Esophagus muscularis mucosa (tissue), 4 donors: Measurements from ENCODE around the gene NAV3. TPM values are rescaled to one million over a fixed set of nuclear protein-coding genes. Genes with fewer than 3 reads are reported as not detected.

Experiments
- DNase-seq: peaks from one replicate; pipeline ENCODE4 v3.0.0-alpha.2; 2017; ENCODE audit errors: extremely low spot score
- H3K27ac ChIP-seq, 4 donors: fragments of 200-600 bp; sonication (generic); replicated peaks in 1 of 4; 1 replicate in 3 of 4; 2 replicates in 1 of 4; pipeline ENCODE4 v1.5.1; 2016 to 2019; ENCODE audit warnings: mild to moderate bottlenecking in 1 of 4
- H3K27me3 ChIP-seq, 4 donors: fragments of 200-600 bp; sonication (generic); one replicate each; pipeline versions ENCODE4 v1.5.1 to v1.6.0; 2016 to 2019
- H3K36me3 ChIP-seq, 4 donors: fragments of 200-600 bp; sonication (generic); one replicate each; pipeline ENCODE4 v1.5.1; 2016 to 2019
- H3K4me1 ChIP-seq, 4 donors: fragments of 200-600 bp; sonication (generic); one replicate each; pipeline ENCODE4 v1.5.1; 2016 to 2019
- H3K4me3 ChIP-seq, 4 donors: fragments of 200-600 bp; sonication (generic); 1 replicate in 2 of 4; 2 replicates in 2 of 4; pipeline ENCODE4 v1.5.1; 2016 to 2019; ENCODE audit warnings: mild to moderate bottlenecking in 4 of 4, moderate library complexity in 1 of 4
- H3K9me3 ChIP-seq, 4 donors: fragments of 200-600 bp; sonication (generic); 1 replicate in 3 of 4; 2 replicates in 1 of 4; pipeline ENCODE4 v1.5.1; 2016 to 2019
- EP300 ChIP-seq: sonication (generic); formaldehyde crosslinking; IDR thresholded peaks from one replicate; pipeline ENCODE4 v1.6.1; 2017; ENCODE audit warnings: antibody characterized with exemption
- POLR2A ChIP-seq: fragments of 450-650 bp; IDR thresholded peaks from one replicate; pipeline ENCODE4 v1.6.1; 2017; ENCODE audit warnings: antibody characterized with exemption, moderate library complexity, mild to moderate bottlenecking, low read depth
- POLR2AphosphoS5 ChIP-seq, 2 donors: sonication (generic); formaldehyde crosslinking; IDR thresholded peaks; one replicate each; pipeline ENCODE4 v1.6.1; 2017; ENCODE audit warnings: antibody characterized with exemption in 2 of 2
- WGBS: methylation state at CpG from one replicate; pipeline ENCODE4 v1.1.5; 2018; 5-methylcytosine and 5-hydroxymethylcytosine counted together
- intact Hi-C: fragments of 100-400 bp; cut with DNase I; formaldehyde crosslinking; loops from one replicate; pipeline ENCODE4 v1.15.1; 2023
- total RNA-seq, 4 donors: library from RNA; depleted of rRNA; stranded (reverse); fragments of >200 nt; gene quantifications; one replicate each; pipeline versions ENCODE4 v1.1.0 to v1.2.1, GENCODE V29; 2016
- TF ChIP-seq, protein P1 (sequence below), 3 experiments: fragments of 200-600 bp in 2 of 3; fragments of 450-650 bp in 1 of 3; sonication (generic) in 2 of 3; IDR thresholded peaks; one replicate each; pipeline ENCODE4 v1.5.1; 2017 to 2019; ENCODE audit warnings: antibody characterized with exemption in 3 of 3, mild to moderate bottlenecking in 2 of 3, moderate library complexity in 1 of 3

Gene NAV3
- total RNA-seq, 4 donors from 2014 or later = 4.3 to 9.6 (median 5.4) TPM

DNA sequence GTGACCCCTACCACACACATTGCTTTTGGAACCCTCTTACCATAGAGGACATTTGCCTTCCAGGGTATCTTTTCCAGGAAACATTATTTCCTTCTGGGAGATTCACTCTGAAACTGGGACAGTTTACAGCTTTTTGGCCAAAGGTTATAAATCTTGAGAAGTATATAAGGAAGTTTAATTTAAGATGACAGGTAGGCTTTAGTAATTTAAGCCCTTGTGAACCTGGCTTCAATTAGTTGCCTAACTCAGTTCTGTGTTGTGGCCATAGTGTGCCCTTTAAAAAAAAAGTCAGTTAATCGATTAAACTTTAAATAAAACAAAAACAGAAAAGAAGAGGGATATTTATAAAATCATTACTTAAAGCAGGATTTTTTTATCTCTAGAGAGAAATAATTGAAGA lies 142.9 kb downstream of the NAV3 start:
- H3K4me1 ChIP-seq = no peaks in the 10 kb centered on the region
- DNase-seq = no peak
- no peaks in the 10 kb centered on the region for H3K27me3 ChIP-seq
- no peaks in the 10 kb centered on the region for H3K9me3 ChIP-seq
- intact Hi-C loops = no loop called here
- WGBS = 47% methylated on average over 1 of the region's 1 CpG
- no peak overlapping the region for H3K4me3 ChIP-seq
- no peak for TF ChIP-seq POLR2AphosphoS5 (IDR thresholded peaks at IDR 0.05)
- TF ChIP-seq, protein P1, sequence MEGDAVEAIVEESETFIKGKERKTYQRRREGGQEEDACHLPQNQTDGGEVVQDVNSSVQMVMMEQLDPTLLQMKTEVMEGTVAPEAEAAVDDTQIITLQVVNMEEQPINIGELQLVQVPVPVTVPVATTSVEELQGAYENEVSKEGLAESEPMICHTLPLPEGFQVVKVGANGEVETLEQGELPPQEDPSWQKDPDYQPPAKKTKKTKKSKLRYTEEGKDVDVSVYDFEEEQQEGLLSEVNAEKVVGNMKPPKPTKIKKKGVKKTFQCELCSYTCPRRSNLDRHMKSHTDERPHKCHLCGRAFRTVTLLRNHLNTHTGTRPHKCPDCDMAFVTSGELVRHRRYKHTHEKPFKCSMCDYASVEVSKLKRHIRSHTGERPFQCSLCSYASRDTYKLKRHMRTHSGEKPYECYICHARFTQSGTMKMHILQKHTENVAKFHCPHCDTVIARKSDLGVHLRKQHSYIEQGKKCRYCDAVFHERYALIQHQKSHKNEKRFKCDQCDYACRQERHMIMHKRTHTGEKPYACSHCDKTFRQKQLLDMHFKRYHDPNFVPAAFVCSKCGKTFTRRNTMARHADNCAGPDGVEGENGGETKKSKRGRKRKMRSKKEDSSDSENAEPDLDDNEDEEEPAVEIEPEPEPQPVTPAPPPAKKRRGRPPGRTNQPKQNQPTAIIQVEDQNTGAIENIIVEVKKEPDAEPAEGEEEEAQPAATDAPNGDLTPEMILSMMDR (IDR thresholded peaks at IDR 0.05) = no peak
- no peak for TF ChIP-seq EP300
- TF ChIP-seq POLR2A = no peak
- H3K27ac ChIP-seq = no peak overlapping the region
- H3K36me3 ChIP-seq = no peaks in the 10 kb centered on the region

DNA sequence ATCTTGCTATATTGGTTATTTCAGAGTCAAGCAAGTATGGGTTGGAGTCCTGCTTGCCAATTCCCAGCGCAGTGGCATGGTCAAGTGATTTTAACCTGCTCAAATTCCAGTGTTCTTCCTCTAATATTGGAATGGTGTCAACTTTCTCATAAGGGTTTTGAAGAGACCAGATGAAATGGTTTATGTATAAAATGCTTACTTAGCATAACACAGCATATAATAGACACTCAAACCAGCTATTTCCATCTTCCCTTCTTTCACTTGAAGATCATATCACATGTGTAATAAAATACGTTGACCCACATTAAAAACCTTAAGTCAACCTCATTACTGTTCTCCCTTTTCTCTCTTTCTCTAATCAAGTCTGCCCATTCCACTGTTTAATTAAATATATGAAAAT lies 144.0 kb downstream of the NAV3 start:
- no peaks in the 10 kb centered on the region for H3K36me3 ChIP-seq
- no peaks in the 10 kb centered on the region for H3K9me3 ChIP-seq
- intact Hi-C loops = no loop called here
- no peak for DNase-seq
- H3K4me1 ChIP-seq = no peaks in the 10 kb centered on the region
- H3K27ac ChIP-seq = no peak overlapping the region
- no peaks in the 10 kb centered on the region for H3K27me3 ChIP-seq
- WGBS = 93% methylated on average over 2 of the region's 2 CpGs
- no peak overlapping the region for H3K4me3 ChIP-seq
- TF ChIP-seq POLR2AphosphoS5 (IDR thresholded peaks at IDR 0.05) (no peak), POLR2A (no peak), EP300 (no peak)
- TF ChIP-seq, protein P1 (IDR thresholded peaks at IDR 0.05) = no peak

DNA sequence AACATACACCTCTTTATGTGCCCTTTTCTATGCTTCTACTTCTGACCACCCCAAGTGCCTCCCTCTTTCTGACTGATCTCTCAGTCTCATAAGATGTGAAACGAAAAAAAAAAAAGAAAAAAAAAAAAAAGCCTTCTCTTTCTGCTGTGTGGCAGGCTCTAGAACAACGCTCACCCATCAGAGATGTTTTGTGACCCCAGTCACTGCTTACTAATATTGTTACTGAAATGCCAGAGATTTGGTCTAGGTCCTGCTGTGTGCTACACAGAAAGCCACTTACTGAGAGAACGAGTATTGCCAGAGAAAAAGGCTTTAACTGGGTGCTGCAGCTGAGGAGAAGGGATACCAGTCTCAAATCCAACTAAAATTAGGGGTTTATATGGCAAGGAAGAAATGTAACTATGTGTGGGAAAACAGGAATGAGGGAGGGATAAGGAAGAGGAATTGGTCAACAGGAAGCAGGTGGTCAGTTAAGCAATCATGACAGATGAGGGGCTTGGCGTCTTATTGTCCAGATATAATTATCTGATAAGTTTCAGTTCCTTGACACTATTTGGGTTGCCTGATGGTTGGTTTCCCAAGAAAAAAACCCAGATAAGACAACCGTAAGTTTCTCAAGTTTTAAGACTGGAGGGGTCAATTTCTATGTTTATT lies 149.0 kb downstream of the NAV3 start:
- intact Hi-C loops = no loop called here
- Histone ChIP-seq H3K27ac (no peak overlapping the region), H3K36me3 (no peaks in the 10 kb centered on the region)

DNA sequence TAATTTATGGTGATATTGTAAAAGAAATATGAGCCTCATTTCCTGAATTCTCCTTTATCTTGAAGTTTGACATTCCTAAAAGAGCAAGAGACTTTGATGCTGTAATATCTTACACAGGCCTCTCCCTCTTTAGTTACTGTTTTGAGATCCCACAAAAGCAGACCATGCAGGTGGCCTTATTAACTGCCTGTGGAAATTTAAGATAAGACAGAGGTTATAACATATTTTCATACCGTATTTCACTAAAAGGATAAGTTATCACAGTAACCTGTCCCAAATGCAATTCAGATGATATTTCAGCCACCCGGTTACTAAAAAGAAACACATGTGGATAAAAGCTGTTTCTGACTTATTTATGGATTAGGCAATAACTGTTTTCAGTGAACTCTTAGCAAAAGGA lies 150.1 kb downstream of the NAV3 start:
- Histone ChIP-seq H3K9me3 (no peaks in the 10 kb centered on the region), H3K36me3 (no peaks in the 10 kb centered on the region), H3K27me3 (no peaks in the 10 kb centered on the region), H3K4me1 (no peaks in the 10 kb centered on the region), H3K27ac (no peak overlapping the region), H3K4me3 (no peak overlapping the region)
- no peak for TF ChIP-seq EP300
- no peak for TF ChIP-seq POLR2A
- TF ChIP-seq, protein P1 (IDR thresholded peaks at IDR 0.05) = no peak
- TF ChIP-seq POLR2AphosphoS5 (IDR thresholded peaks at IDR 0.05) = no peak
- 82% methylated on average over 2 of the region's 2 CpGs for WGBS
- no peak for DNase-seq
- intact Hi-C loops = no loop called here

More for the DNA sequence above, 149.0 kb downstream of the NAV3 start:
- 71% methylated on average over 5 of the region's 5 CpGs for WGBS
- H3K27me3 ChIP-seq = no peaks in the 10 kb centered on the region
- no peaks in the 10 kb centered on the region for H3K4me1 ChIP-seq
- H3K4me3 ChIP-seq = no peak overlapping the region
- DNase-seq = no peak
- H3K9me3 ChIP-seq = no peaks in the 10 kb centered on the region
- TF ChIP-seq EP300 (no peak), POLR2AphosphoS5 (IDR thresholded peaks at IDR 0.05) (no peak), POLR2A (no peak)
- TF ChIP-seq, protein P1 (IDR thresholded peaks at IDR 0.05) = no peak

DNA sequence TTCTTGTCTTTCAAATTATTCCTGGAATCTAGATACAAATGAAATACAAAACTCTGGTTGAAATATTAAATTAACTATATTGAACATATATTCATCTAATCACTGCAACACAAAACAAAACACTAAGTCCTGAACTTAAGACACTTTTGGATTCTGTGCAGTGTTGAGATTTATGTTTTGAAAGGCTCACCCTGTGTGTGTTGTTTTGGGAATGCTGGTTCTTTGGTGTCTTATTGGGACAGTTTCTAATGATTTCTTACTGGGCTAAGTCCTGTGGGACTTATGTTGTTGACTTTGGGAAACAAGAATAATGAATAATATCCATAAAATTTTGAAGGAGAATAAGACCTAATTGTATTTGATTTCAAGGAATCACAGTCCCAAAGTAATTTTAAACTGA lies 153.2 kb downstream of the NAV3 start:
- no peaks in the 10 kb centered on the region for H3K36me3 ChIP-seq
- no peaks in the 10 kb centered on the region for H3K9me3 ChIP-seq
- no peak for DNase-seq
- no peaks in the 10 kb centered on the region for H3K27me3 ChIP-seq
- H3K4me3 ChIP-seq = no peak overlapping the region
- intact Hi-C loops = no loop called here
- H3K4me1 ChIP-seq = no peaks in the 10 kb centered on the region
- H3K27ac ChIP-seq = no peak overlapping the region
- no peak for TF ChIP-seq EP300
- TF ChIP-seq, protein P1 (IDR thresholded peaks at IDR 0.05) = no peak
- TF ChIP-seq POLR2A = no peak
- no peak for TF ChIP-seq POLR2AphosphoS5 (IDR thresholded peaks at IDR 0.05)
